Measurements from ENCODE around the gene TIGD1. TPM values are rescaled to one million over a fixed set of nuclear protein-coding genes. Genes with fewer than 3 reads are reported as not detected.

Gene TIGD1
- total RNA-seq, 1 experiment from 2014 or later = 14.9 TPM

- no peak for DNase-seq
- no peak overlapping the region for H3K4me3 Mint-ChIP-seq (ENCODE audit: low read depth, unreplicated experiment)
- no peaks in the 10 kb centered on the region for H3K4me1 Mint-ChIP-seq (ENCODE audit: low read depth, unreplicated experiment)
- peaks cover 87% of the 10 kb centered on the region for H3K27me3 Mint-ChIP-seq (ENCODE audit: unreplicated experiment)
- H3K27ac Mint-ChIP-seq (ENCODE audit: unreplicated experiment) = no peak overlapping the region
- peaks cover 5% of the 10 kb centered on the region for H3K36me3 Mint-ChIP-seq (ENCODE audit: insufficient read depth, unreplicated experiment)
- no peaks in the 10 kb centered on the region for H3K9me3 Mint-ChIP-seq (ENCODE audit: low read depth, unreplicated experiment)
- no peak for TF ChIP-seq CTCF (IDR thresholded peaks at IDR 0.05; ENCODE audit: unreplicated experiment)
- BruUV-seq (replicated peaks) = no TSS peak
- CTCF ChIA-PET = interaction anchor here (0.6 kb wide), 1 partner anchor 603 kb away, joined by 5 read pairs; no protein-coding TSS in a partner anchor
- intact Hi-C loops (cut with micrococcal nuclease; ENCODE audit: unreplicated experiment) = loop anchor here (5.0 kb wide), 2 partner anchors 68 to 613 kb away; no protein-coding TSS in a partner anchor
These were observed 29.9 kb downstream of the TIGD1 start for GRCh38 chr2:232520489-232520888.

GRCh38 chr2:232519581-232520438 lies 30.5 kb downstream of the TIGD1 start, which contains the start of gene PRSS56:
TSS of gene PRSS56 (plus strand) at chr2:232520388. CDS start at chr2:232520599, 211 bp downstream.
- BruUV-seq (replicated peaks) = no TSS peak
- Mint-ChIP-seq H3K36me3 (ENCODE audit: insufficient read depth, unreplicated experiment) (peaks cover 5% of the 10 kb centered on the region), H3K27ac (ENCODE audit: unreplicated experiment) (no peak within 1 kb of the TSS), H3K4me3 (ENCODE audit: low read depth, unreplicated experiment) (no peak within 1 kb of the TSS), H3K9me3 (ENCODE audit: low read depth, unreplicated experiment) (no peaks in the 10 kb centered on the region), H3K4me1 (ENCODE audit: low read depth, unreplicated experiment) (no peaks in the 10 kb centered on the region), H3K27me3 (ENCODE audit: unreplicated experiment) (peaks cover 92% of the 10 kb centered on the region)
- CTCF ChIA-PET = interaction anchor here (0.5 kb wide), 1 partner anchor 431 kb away, joined by 6 read pairs; no protein-coding TSS in a partner anchor
- intact Hi-C loops (cut with micrococcal nuclease; ENCODE audit: unreplicated experiment) = loop anchor here (5.0 kb wide), 2 partner anchors 68 to 613 kb away; no protein-coding TSS in a partner anchor
- no peak for TF ChIP-seq CTCF (IDR thresholded peaks at IDR 0.05; ENCODE audit: unreplicated experiment)
- DNase-seq = no peak

- Mint-ChIP-seq H3K4me1 (ENCODE audit: low read depth, unreplicated experiment) (no peaks in the 10 kb centered on the region), H3K36me3 (ENCODE audit: insufficient read depth, unreplicated experiment) (peaks cover 5% of the 10 kb centered on the region), H3K27ac (ENCODE audit: unreplicated experiment) (no peak overlapping the region), H3K4me3 (ENCODE audit: low read depth, unreplicated experiment) (no peak overlapping the region), H3K27me3 (ENCODE audit: unreplicated experiment) (peaks cover 92% of the 10 kb centered on the region), H3K9me3 (ENCODE audit: low read depth, unreplicated experiment) (no peaks in the 10 kb centered on the region)
- no peak for TF ChIP-seq CTCF (IDR thresholded peaks at IDR 0.05; ENCODE audit: unreplicated experiment)
- no TSS peak for BruUV-seq (replicated peaks)
- CTCF ChIA-PET = interaction anchor here (0.5 kb wide), 1 partner anchor 430 kb away, joined by 6 read pairs; no protein-coding TSS in a partner anchor
- intact Hi-C loops (cut with micrococcal nuclease; ENCODE audit: unreplicated experiment) = no loop called here
- DNase-seq = no peak
These were observed 31.5 kb downstream of the TIGD1 start for GRCh38 chr2:232518844-232519243.

GRCh38 chr2:232516551-232516950 lies 33.8 kb downstream of the TIGD1 start:
- Mint-ChIP-seq H3K27me3 (ENCODE audit: unreplicated experiment) (peaks cover 96% of the 10 kb centered on the region), H3K9me3 (ENCODE audit: low read depth, unreplicated experiment) (no peaks in the 10 kb centered on the region), H3K36me3 (ENCODE audit: insufficient read depth, unreplicated experiment) (peaks cover 3% of the 10 kb centered on the region), H3K4me3 (ENCODE audit: low read depth, unreplicated experiment) (no peak overlapping the region), H3K27ac (ENCODE audit: unreplicated experiment) (no peak overlapping the region), H3K4me1 (ENCODE audit: low read depth, unreplicated experiment) (no peaks in the 10 kb centered on the region)
- CTCF ChIA-PET = interaction anchor here (0.7 to 1.2 kb wide), 2 partner anchors 70 to 612 kb away, joined by 3 to 4 read pairs; no protein-coding TSS in a partner anchor
- TF ChIP-seq CTCF (IDR thresholded peaks at IDR 0.05; ENCODE audit: unreplicated experiment) = no peak
- intact Hi-C loops (cut with micrococcal nuclease; ENCODE audit: unreplicated experiment) = no loop called here
- no TSS peak for BruUV-seq (replicated peaks)
- no peak for DNase-seq
